B cell (primary cell): ENCODE measurements around the gene ACTN1. TPM values are rescaled to one million over a fixed set of nuclear protein-coding genes. Genes with fewer than 3 reads are reported as not detected.

Source experiments
- ATAC-seq: fragments of 200-7000 bp; cut with Tn5 transposase; one replicate; pipeline ENCODE4 v1.10.0; 2021; ENCODE audit warnings: low read depth, mild to moderate bottlenecking, moderate number of reproducible peaks, moderate library complexity
- CTCF ChIA-PET: fragments of 350-600 bp; sonication (Branson Sonifier 250); formaldehyde crosslinking; loops from one replicate; lab custom pipeline; 2021; ENCODE audit warnings: antibody characterized with exemption, inconsistent platforms; lab: Charles Lee
- POLR2A ChIA-PET: fragments of 350-600 bp; sonication (Branson Sonifier 250); formaldehyde crosslinking; loops from one replicate; lab custom pipeline; 2021; ENCODE audit warnings: antibody characterized with exemption; lab: Charles Lee
- DNase-seq: peaks from one replicate; pipeline ENCODE4 v3.0.0; 2013
- H2AFZ ChIP-seq: 2 replicates; pipeline ENCODE4 v1.6.1; 2012; ENCODE audit warnings: mild to moderate bottlenecking, low read depth, low read length; ENCODE audit not compliant: insufficient read depth, poor library complexity, severe bottlenecking
- H3K27ac ChIP-seq, 2 donors: 1 replicate in 1 of 2; 2 replicates in 1 of 2; pipeline ENCODE4 v1.5.1; 2012 to 2013; ENCODE audit warnings: low read length in 2 of 2, mild to moderate bottlenecking in 2 of 2, moderate library complexity in 1 of 2
- H3K27me3 ChIP-seq, 4 experiments: fragments of 200-600 bp in 1 of 4; sonication (generic) in 1 of 4; replicated peaks in 1 of 4; 1 replicate in 2 of 4; 2 replicates in 2 of 4; pipeline versions ENCODE4 v1.6.1 to v1.7.0; 2013 to 2016; ENCODE audit warnings: low read length in 3 of 4, mild to moderate bottlenecking in 2 of 4, mixed read lengths in 1 of 4, moderate library complexity in 1 of 4; ENCODE audit not compliant: insufficient read depth in 4 of 4, control insufficient read depth in 3 of 4; ENCODE audit errors: control extremely low read depth in 1 of 4
- H3K36me3 ChIP-seq, 2 experiments: replicated peaks in 1 of 2; 1 replicate in 1 of 2; 2 replicates in 1 of 2; pipeline versions ENCODE4 v1.6.1 to v1.7.1; 2013; ENCODE audit warnings: low read length in 1 of 2; ENCODE audit not compliant: insufficient read depth in 2 of 2, control insufficient read depth in 1 of 2; ENCODE audit errors: control extremely low read depth in 1 of 2, extremely low read depth in 1 of 2
- H3K4me1 ChIP-seq, 2 donors: fragments of 200-600 bp in 1 of 2; sonication (generic) in 1 of 2; 1 replicate in 1 of 2; 2 replicates in 1 of 2; pipeline versions ENCODE4 v1.5.1 to v1.6.1; 2013 to 2017; ENCODE audit warnings: low read length in 2 of 2; ENCODE audit not compliant: control insufficient read depth in 2 of 2, insufficient read depth in 2 of 2
- H3K4me2 ChIP-seq: replicated peaks from 2 replicates; pipeline ENCODE3; 2012; ENCODE audit warnings: mild to moderate bottlenecking, low read depth, low read length; ENCODE audit not compliant: poor library complexity, severe bottlenecking
- H3K4me3 ChIP-seq, 5 experiments: fragments of 200-600 bp in 1 of 5; sonication (generic) in 1 of 5; 1 replicate in 3 of 5; 2 replicates in 2 of 5; pipeline versions ENCODE4 v1.5.1 to v1.7.0; 2011 to 2016; ENCODE audit warnings: low read length in 4 of 5, mild to moderate bottlenecking in 4 of 5, low read depth in 2 of 5, control low read depth in 1 of 5, moderate library complexity in 1 of 5; ENCODE audit not compliant: insufficient read depth in 1 of 5; ENCODE audit errors: control extremely low read depth in 1 of 5, extremely low read depth in 1 of 5
- H3K79me2 ChIP-seq: fragments of 200-600 bp; sonication (generic); one replicate; pipeline ENCODE4 v1.6.0; 2016; ENCODE audit warnings: low read length; ENCODE audit not compliant: control insufficient read depth, insufficient read depth
- H3K9ac ChIP-seq: fragments of 200-600 bp; sonication (generic); 2 replicates; pipeline ENCODE4 v1.6.1; 2017; ENCODE audit warnings: mild to moderate bottlenecking, low read length, moderate library complexity
- H3K9me3 ChIP-seq, 3 donors: one replicate each; pipeline versions ENCODE4 v1.6.1 to v1.7.1; 2013; ENCODE audit warnings: low read length in 2 of 3; ENCODE audit not compliant: control insufficient read depth in 2 of 3, insufficient read depth in 1 of 3; ENCODE audit errors: control extremely low read depth in 1 of 3
- H4K20me1 ChIP-seq: 2 replicates; pipeline ENCODE4 v1.6.0; 2012; ENCODE audit warnings: mild to moderate bottlenecking, low read length; ENCODE audit not compliant: insufficient read depth, control insufficient read depth, poor library complexity, severe bottlenecking
- H3K27ac Mint-ChIP-seq: one replicate; pipeline ENCODE4 v1.8.0; 2021; ENCODE audit warnings: mixed read lengths
- H3K27me3 Mint-ChIP-seq: one replicate; pipeline ENCODE4 v1.8.0; 2021; ENCODE audit warnings: mixed read lengths
- H3K4me1 Mint-ChIP-seq: one replicate; pipeline ENCODE4 v1.8.0; 2021; ENCODE audit warnings: mixed read lengths
- H3K4me3 Mint-ChIP-seq: one replicate; pipeline ENCODE4 v1.8.0; 2021; ENCODE audit warnings: mixed read lengths
- H3K9me3 Mint-ChIP-seq: one replicate; pipeline ENCODE4 v1.8.0; 2022; ENCODE audit warnings: mixed read lengths; ENCODE audit not compliant: insufficient read depth
- EZH2 ChIP-seq: IDR thresholded peaks from 2 replicates; pipeline ENCODE4 v1.6.1; 2012; ENCODE audit warnings: borderline replicate concordance, low read depth, mild to moderate bottlenecking, moderate library complexity, low read length; ENCODE audit not compliant: insufficient read depth, poor library complexity, severe bottlenecking
- WGBS: methylation state at CpG from one replicate; pipeline ENCODE4 v1.1.5; 2013; ENCODE audit warnings: missing lambda C conversion rate; ENCODE audit not compliant: insufficient coverage; 5-methylcytosine and 5-hydroxymethylcytosine counted together
- intact Hi-C: fragments of 100-400 bp; cut with micrococcal nuclease; formaldehyde crosslinking; loops from one replicate; pipeline ENCODE4 v1.10.0; 2022
- polyA plus RNA-seq: library from polyadenylated mRNA; depleted of rRNA; stranded (reverse); fragments of >200 nt; gene quantifications from 2 replicates; pipeline ENCODE4 v1.2.3, GENCODE V29; 2012
- total RNA-seq, 2 donors: library from RNA; stranded (reverse); fragments of 120-200 nt in 1 of 2; gene quantifications; 1 replicate in 1 of 2; 2 replicates in 1 of 2; pipeline versions ENCODE4 v1.2.3 to v1.2.4, GENCODE V29; 2013 to 2022
- TF ChIP-seq, protein P1 (sequence below): fragments of 200-600 bp; IDR thresholded peaks from one replicate; pipeline ENCODE4 v1.8.0; 2022; ENCODE audit warnings: antibody characterized with exemption, mild to moderate bottlenecking

The ACTN1 gene
- total and polyA plus RNA-seq, 2 donors (not counting 1 experiment from before 2014, with no cell fraction given), result 0.74 to 0.89 TPM

DNA sequence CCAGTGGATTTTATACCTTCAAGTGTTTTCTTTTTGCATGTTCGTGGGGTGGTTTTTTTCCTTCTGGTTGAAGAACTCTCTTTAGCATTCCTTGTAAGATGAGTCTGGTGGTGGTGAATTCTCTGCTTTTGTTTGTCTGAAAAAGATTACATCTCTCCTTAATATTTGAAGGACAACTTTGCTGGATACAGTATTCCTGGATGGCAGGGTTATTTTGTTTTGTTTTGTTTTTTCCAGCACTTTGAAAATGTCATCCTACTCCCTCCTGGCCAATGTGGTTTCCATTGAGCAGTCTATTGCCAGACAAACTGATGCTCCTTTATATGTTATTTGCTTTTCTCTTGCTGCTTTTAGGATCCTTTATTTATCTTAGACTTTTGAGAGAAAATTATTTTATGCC, 143.0 kb downstream of the ACTN1 start:
- Mint-ChIP-seq H3K27ac (no peak overlapping the region), H3K27me3 (no peaks in the 10 kb centered on the region), H3K9me3 (peaks cover 7% of the 10 kb centered on the region), H3K4me1 (peaks cover 16% of the 10 kb centered on the region), H3K4me3 (no peak overlapping the region)
- no peaks in the 10 kb centered on the region for H3K27me3 ChIP-seq
- no peak overlapping the region for H2AFZ ChIP-seq
- H3K4me1 ChIP-seq, result peaks cover 5% of the 10 kb centered on the region in 2 donors
- H3K79me2 ChIP-seq, result no peaks in the 10 kb centered on the region
- no peak overlapping the region for H3K4me2 ChIP-seq
- no peak for ATAC-seq
- no CpG with 5 or more reads among the region's 1 CpG for WGBS
- TF ChIP-seq, protein P1, sequence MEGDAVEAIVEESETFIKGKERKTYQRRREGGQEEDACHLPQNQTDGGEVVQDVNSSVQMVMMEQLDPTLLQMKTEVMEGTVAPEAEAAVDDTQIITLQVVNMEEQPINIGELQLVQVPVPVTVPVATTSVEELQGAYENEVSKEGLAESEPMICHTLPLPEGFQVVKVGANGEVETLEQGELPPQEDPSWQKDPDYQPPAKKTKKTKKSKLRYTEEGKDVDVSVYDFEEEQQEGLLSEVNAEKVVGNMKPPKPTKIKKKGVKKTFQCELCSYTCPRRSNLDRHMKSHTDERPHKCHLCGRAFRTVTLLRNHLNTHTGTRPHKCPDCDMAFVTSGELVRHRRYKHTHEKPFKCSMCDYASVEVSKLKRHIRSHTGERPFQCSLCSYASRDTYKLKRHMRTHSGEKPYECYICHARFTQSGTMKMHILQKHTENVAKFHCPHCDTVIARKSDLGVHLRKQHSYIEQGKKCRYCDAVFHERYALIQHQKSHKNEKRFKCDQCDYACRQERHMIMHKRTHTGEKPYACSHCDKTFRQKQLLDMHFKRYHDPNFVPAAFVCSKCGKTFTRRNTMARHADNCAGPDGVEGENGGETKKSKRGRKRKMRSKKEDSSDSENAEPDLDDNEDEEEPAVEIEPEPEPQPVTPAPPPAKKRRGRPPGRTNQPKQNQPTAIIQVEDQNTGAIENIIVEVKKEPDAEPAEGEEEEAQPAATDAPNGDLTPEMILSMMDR, result no peak
- no peak for TF ChIP-seq EZH2
- CTCF ChIA-PET, result interaction anchor here (1.5 kb wide), 1 partner anchor 8 kb away, joined by 11 read pairs; no protein-coding TSS in a partner anchor
- POLR2A ChIA-PET, result no interaction called here
- intact Hi-C loops, result no loop called here
- no peaks in the 10 kb centered on the region for H3K36me3 ChIP-seq
- H3K27ac ChIP-seq, result no peak overlapping the region
- no peaks in the 10 kb centered on the region for H4K20me1 ChIP-seq
- H3K9me3 ChIP-seq, result peaks cover 3 to 26% (median 9%) of the 10 kb centered on the region in 3 donors
- no peak overlapping the region for H3K9ac ChIP-seq
- H3K4me3 ChIP-seq, result no peak overlapping the region
- DNase-seq, result no peak

DNA sequence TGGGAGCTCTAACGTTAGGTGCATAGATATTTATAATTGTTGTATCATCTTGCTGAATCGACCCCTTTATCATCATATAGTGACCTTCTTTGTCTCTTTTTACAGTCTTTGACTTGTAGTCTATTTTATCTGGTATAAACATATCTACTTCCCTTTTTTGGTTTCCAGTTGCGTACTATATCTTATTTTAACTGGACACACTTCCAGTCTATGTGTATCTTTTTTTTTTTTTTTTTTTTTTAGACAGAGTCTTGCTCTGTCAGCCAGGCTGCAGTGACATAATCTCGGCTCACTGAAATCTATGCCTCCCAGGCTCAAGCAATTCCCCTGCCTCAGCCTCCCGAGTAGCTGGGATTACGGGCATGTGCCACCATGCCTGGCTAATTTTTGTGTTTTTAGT, 144.3 kb downstream of the ACTN1 start:
- Histone ChIP-seq H3K9me3 (peaks cover 3 to 30% (median 9%) of the 10 kb centered on the region in 3 donors), H3K36me3 (no peaks in the 10 kb centered on the region), H3K27ac (no peak overlapping the region), H3K9ac (no peak overlapping the region), H3K79me2 (no peaks in the 10 kb centered on the region), H3K4me2 (peak overlapping the region; percentile 15), H4K20me1 (no peaks in the 10 kb centered on the region), H2AFZ (no peak overlapping the region), H3K4me1 (peaks cover 5% of the 10 kb centered on the region in 2 donors), H3K27me3 (no peaks in the 10 kb centered on the region), H3K4me3 (no peak overlapping the region)
- TF ChIP-seq EZH2, result no peak
- TF ChIP-seq, protein P1, result no peak
- no peak overlapping the region for H3K4me3 Mint-ChIP-seq
- H3K9me3 Mint-ChIP-seq, result peaks cover 7% of the 10 kb centered on the region
- DNase-seq (no peak), ATAC-seq (peak; percentile 77)
- intact Hi-C loops, result no loop called here
- no peaks in the 10 kb centered on the region for H3K27me3 Mint-ChIP-seq
- peaks cover 16% of the 10 kb centered on the region for H3K4me1 Mint-ChIP-seq
- no peak overlapping the region for H3K27ac Mint-ChIP-seq
- ChIA-PET POLR2A (no interaction called here), CTCF (interaction anchor here (1.3 to 1.5 kb wide), 2 partner anchors 9 to 10 kb away, joined by 5 to 11 read pairs; no protein-coding TSS in a partner anchor)
- no CpG with 5 or more reads among the region's 6 CpGs for WGBS
